HuH-7.5 (cell line): ENCODE data around the gene GSG1L2.
"Not testable (repeated sequence)": the region's sequence is repeated elsewhere in the genome, so short reads cannot be mapped to it uniquely, and the experiment has no call there.

Experiments used
- DNase-seq: peaks from one replicate; pipeline ENCODE4 v3.0.0; 2011; ENCODE audit warnings: low spot score

Gene GSG1L2

GRCh38 chr17:9788601-9789000, 33.3 kb downstream of the GSG1L2 start:
- no peak for DNase-seq

DNA sequence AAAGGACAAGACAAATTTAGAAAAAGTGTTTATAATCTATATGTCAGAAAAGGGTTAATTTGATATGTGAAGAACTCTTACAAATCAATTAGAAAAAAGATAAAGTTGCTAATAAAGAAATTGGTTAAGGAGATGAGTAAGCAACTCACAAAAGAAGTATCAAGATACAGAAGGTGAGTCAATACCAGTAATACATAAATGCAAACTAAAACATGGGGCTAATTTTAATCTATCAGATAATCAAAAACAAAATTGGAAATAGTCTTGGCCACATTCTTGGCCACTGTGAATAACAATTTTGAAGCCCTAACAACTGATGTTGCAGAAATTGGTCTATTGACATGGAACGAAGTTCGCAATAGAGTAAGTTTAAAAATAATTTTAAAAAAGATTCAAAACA, 37.3 kb downstream of the GSG1L2 start:
- no peak for DNase-seq

DNA sequence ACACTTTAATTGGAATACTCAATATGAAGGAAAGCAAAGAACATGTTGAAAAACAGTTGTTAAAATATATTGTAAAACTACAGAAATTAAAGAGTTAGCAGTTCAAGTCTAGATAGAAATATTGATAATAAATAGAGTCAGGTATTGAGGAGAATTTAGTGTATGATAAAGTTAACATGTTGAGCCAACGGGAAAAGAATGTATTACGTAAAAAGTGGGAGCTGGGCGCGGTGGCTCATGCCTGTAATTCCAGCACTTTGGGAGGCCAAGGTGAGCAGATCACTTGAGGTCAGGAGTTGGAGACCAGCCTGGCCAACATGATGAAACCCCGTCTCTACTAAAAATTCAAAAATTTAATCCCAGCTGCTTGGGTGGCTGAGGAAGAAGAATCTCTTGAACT, 38.4 kb downstream of the GSG1L2 start:
- not testable (repeated sequence) for DNase-seq

DNA sequence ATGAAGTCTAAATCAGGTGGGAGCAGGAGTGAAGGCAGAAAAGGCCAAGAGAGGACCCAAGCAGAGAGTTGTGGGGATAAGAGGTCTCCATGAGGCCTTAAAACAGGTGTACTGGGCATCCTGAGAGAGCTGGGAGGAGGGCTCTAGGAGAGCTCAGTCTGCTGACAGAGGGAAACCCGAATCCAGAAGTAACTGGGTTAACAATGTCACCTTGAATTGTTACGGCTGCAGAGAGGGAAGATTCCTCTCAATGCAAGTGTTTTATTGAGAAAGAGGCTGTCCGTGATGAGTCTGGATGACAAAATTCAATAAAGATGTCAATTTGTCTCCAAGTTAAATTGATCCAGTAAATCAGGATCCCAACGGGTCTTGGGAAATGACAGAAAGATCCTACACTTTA, 38.8 kb downstream of the GSG1L2 start:
- no peak for DNase-seq

DNA sequence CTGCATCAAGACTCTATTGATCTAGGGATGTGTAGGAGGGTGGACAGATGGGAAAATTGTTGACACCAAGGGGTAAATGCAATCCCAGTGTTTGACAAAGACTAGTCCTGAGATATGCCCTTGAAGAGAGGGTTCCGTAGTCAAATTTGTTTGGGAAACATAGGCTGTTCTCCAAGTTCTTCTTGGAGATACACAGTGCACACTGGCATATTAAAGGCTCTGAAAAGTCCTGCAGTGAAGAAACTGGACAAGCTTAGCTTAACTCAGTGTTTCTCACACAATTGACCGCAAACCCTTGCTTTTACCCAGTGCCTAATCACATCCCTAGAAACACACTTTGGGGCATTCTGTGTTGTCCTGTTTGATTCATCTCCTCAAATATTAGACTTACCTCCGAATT, 41.3 kb downstream of the GSG1L2 start:
- DNase-seq, result no peak

- DNase-seq, result no peak
Measured at GRCh38 chr17:9776911-9777310, 45.0 kb downstream of the GSG1L2 start.

- DNase-seq, result no peak
Measured at GRCh38 chr17:9772658-9773057, 49.2 kb downstream of the GSG1L2 start.

DNA sequence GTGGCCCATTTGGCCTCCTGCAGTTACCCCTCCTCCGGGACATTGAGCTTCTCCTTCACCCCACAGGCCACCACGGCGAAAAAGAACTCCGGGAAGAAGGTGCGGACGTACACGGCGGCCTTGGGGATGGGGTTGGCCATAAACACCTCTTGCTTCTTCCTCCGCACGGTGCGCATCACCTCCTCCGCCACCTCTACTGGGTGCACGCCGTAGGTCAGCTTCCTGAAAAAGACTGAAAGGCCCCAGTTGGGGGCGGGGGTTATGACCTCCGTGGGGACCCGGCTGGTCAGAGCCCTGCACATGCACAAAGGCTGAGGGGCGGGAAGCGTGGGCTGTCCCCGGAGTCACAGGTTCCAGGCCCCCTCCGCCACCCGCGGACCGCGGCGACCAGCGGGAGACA, 50.4 kb downstream of the GSG1L2 start:
- DNase-seq, result no peak

GRCh38 chr17:9769036-9769695, 52.7 kb downstream of the GSG1L2 start:
- no peak for DNase-seq

- DNase-seq, result no peak
Measured at GRCh38 chr17:9768381-9768934, 53.4 kb downstream of the GSG1L2 start.

GRCh38 chr17:9767432-9767991, 54.4 kb downstream of the GSG1L2 start:
- DNase-seq, result no peak

GRCh38 chr17:9766970-9767369, 54.9 kb downstream of the GSG1L2 start:
- DNase-seq, result no peak

GRCh38 chr17:9765322-9765721, 56.6 kb downstream of the GSG1L2 start:
- DNase-seq, result no peak

- DNase-seq, result no peak
Measured at GRCh38 chr17:9763643-9764042, 58.2 kb downstream of the GSG1L2 start.

- DNase-seq, result no peak
Measured at GRCh38 chr17:9760266-9760665, 61.6 kb downstream of the GSG1L2 start.

GRCh38 chr17:9755083-9755482, 66.8 kb downstream of the GSG1L2 start:
- no peak for DNase-seq
